HepG2 (cell line): Measurements from ENCODE around the gene PTMA.

Source experiments
- BCL6 ChIP-seq: IDR thresholded peaks from 2 replicates; pipeline ENCODE4 v1.6.1; 2016; ENCODE audit warnings: missing genetic modification reagents, missing compliant biosample characterization
- HIVEP1 ChIP-seq: sonication (generic); formaldehyde crosslinking; IDR thresholded peaks from 2 replicates; pipeline ENCODE4 v1.4.0; 2020; ENCODE audit warnings: mild to moderate bottlenecking, missing genetic modification reagents
- JUND ChIP-seq: sonication (generic); formaldehyde crosslinking; IDR thresholded peaks from 2 replicates; pipeline ENCODE4 v1.8.0; 2022; ENCODE audit warnings: mild to moderate bottlenecking, missing genetic modification reagents
- NRL ChIP-seq: sonication (generic); formaldehyde crosslinking; IDR thresholded peaks from 2 replicates; pipeline ENCODE4 v1.5.0; 2020; ENCODE audit warnings: missing genetic modification reagents, mild to moderate bottlenecking, moderate library complexity, borderline replicate concordance
- POLR2A ChIP-seq, 2 experiments: IDR thresholded peaks; 2 replicates each; pipeline ENCODE4 v1.6.1; 2011; ENCODE audit warnings: low read depth in 2 of 2, low read length in 2 of 2, mild to moderate bottlenecking in 1 of 2, moderate library complexity in 1 of 2; ENCODE audit not compliant: insufficient read depth in 1 of 2
- ZNF33B ChIP-seq: sonication (generic); formaldehyde crosslinking; IDR thresholded peaks from 2 replicates; pipeline ENCODE4 v1.5.1; 2020; ENCODE audit warnings: mild to moderate bottlenecking, missing genetic modification reagents
- ZNF552 ChIP-seq: sonication (generic); formaldehyde crosslinking; IDR thresholded peaks from 2 replicates; pipeline ENCODE4 v1.9.0; 2022; ENCODE audit warnings: missing genetic modification reagents, mild to moderate bottlenecking, borderline replicate concordance
- TF ChIP-seq, protein P1 (sequence below): sonication (generic); formaldehyde crosslinking; IDR thresholded peaks from 2 replicates; pipeline ENCODE4 v1.8.1; 2023; ENCODE audit warnings: mild to moderate bottlenecking, inconsistent platforms, moderate library complexity, missing genetic modification reagents, borderline replicate concordance

DNA sequence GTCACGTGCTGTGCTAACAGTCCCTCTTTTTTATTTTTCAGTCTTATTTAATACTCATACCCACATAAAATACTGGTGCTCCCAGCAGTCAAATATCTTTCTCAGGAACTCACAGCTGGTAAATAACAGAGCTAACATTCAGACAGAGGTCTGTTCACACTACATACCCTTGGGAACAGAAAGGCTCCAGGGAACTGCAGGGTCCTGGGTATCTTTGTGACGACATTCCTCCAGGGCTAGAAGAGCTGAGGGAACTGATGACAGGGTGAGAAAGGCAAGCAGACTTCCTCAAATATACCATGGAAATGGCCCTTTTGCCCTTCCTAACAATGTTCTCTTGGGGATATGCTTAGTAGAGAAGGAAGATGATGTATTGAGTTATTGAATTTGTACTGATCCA is 53.4 kb downstream of the PTMA start:
- TF ChIP-seq, protein P1, sequence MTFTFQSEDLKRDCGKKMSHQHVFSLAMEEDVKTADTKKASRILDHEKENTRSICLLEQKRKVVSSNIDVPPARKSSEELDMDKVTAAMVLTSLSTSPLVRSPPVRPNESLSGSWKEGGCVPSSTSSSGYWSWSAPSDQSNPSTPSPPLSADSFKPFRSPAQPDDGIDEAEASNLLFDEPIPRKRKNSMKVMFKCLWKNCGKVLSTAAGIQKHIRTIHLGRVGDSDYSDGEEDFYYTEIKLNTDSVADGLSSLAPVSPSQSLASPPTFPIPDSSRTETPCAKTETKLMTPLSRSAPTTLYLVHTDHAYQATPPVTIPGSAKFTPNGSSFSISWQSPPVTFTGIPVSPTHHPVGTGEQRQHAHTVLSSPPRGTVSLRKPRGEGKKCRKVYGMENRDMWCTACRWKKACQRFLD (CRISPR knock-in tag): no peak
- no peak for TF ChIP-seq BCL6 (CRISPR knock-in tag)
- no peak for TF ChIP-seq POLR2A (IDR thresholded peaks at IDR 0.05; ENCODE audit: insufficient read depth in 1 of 2, low read depth in 2 of 2, low read length in 2 of 2)
- no peak for TF ChIP-seq ZNF552 (CRISPR knock-in tag)
- no peak for TF ChIP-seq HIVEP1
- no peak for TF ChIP-seq ZNF33B (CRISPR knock-in tag)
- TF ChIP-seq NRL (CRISPR knock-in tag): no peak
- no peak for TF ChIP-seq JUND (CRISPR knock-in tag)
